ENCODE data around the gene HRCT1.
A peak's percentile ranks its signal among the peaks of the same experiment; 100 is the strongest.
"Not testable (repeated sequence)": the region's sequence is repeated elsewhere in the genome, so short reads cannot be mapped to it uniquely, and the experiment has no call there.

Gene HRCT1

DNA sequence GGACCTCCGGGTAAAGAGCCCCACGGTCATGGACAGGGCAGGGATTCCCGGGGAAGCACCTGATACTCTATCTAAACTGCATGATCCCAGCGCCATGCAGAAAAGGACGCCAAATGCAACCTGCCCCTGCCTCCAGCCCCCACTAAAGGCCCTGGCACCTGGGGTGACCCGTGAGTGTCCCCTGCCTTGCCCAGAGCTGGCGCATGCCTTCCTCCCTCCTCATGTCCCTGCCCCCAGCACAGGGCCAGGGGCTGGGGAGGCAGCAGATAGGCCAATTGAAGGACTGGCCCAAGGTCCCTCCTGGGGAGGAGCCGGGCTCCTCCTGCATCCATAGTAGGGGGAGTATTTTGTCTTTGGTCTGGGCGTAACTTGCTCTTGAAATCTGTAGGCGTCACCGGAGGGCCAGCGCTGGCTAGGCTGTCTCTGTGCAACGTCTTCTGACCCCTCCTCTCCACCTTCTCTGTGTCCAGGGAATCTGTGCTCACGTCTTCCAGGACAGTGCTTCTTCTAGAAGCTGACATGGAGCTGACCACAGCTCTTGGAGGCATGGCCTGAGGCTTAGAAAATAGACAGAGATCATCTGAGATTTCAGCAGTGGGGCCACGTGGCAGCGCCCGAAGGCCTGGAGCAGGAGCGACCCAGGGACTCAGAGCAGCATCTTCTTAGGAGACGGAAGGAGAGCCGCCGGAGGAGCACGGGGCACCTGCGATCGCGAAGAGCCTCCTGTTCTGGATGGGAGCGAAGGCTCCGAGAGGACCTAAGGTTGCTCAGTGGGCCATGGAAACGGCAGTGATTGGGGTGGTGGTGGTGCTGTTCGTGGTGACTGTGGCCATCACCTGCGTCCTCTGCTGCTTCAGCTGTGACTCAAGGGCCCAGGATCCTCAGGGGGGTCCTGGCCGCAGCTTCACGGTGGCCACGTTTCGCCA is 3.9 kb downstream of the HRCT1 start:
- DNase-seq (ENCODE audit: low spot score): no peak
- TF ChIP-seq, protein P1, sequence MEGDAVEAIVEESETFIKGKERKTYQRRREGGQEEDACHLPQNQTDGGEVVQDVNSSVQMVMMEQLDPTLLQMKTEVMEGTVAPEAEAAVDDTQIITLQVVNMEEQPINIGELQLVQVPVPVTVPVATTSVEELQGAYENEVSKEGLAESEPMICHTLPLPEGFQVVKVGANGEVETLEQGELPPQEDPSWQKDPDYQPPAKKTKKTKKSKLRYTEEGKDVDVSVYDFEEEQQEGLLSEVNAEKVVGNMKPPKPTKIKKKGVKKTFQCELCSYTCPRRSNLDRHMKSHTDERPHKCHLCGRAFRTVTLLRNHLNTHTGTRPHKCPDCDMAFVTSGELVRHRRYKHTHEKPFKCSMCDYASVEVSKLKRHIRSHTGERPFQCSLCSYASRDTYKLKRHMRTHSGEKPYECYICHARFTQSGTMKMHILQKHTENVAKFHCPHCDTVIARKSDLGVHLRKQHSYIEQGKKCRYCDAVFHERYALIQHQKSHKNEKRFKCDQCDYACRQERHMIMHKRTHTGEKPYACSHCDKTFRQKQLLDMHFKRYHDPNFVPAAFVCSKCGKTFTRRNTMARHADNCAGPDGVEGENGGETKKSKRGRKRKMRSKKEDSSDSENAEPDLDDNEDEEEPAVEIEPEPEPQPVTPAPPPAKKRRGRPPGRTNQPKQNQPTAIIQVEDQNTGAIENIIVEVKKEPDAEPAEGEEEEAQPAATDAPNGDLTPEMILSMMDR (IDR thresholded peaks at IDR 0.05; ENCODE audit: borderline replicate concordance, control extremely low read depth, extremely low read depth, insufficient read depth, missing control alignments): no peak
- in situ Hi-C loops (cut with MboI; ENCODE audit: low sequenced_read_pairs, unreplicated experiment): no loop called here

DNA sequence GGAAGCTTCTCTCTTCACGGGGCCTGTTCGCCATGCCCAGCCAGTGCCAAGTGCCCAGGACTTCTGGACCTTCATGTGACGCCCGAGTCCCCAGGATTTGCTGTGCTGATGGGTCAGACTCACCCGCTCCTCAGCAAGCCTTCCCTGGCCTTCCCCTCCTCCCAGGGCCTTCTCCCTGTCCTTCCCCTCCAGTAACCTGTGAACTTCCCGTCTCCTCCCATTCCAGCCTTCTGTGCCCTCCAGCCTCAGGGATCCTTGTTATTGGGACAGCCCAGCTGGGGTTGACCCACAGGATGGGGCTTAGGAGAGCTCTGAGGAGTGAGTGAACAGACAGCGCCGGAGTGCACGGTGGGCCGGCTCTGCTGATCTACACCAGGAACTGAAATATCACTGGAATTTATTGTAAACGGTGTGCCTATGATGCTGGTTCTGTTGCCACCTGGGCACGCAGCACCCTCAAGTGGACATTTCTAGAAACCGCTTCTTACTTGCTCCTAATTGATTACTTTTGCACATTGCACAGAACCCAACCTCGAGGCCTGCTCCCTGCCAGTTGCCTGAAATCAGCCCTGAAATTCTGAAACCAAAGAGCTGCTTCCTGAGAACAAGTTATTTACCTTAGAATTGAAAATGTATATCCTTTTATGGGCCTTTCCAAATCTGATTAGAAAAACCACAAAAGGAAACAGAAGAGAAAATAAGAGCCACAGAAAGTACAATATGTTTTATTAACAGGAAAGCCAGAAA is 4.8 kb downstream of the HRCT1 start:
- DNase-seq (ENCODE audit: low spot score): peak; percentile 58
- in situ Hi-C loops (cut with MboI; ENCODE audit: low sequenced_read_pairs, unreplicated experiment): no loop called here
- TF ChIP-seq, protein P1 (IDR thresholded peaks at IDR 0.05; ENCODE audit: borderline replicate concordance, control extremely low read depth, extremely low read depth, insufficient read depth, missing control alignments): peak; percentile 18

- in situ Hi-C loops (cut with MboI; ENCODE audit: low sequenced_read_pairs, unreplicated experiment): no loop called here
- TF ChIP-seq, protein P1 (IDR thresholded peaks at IDR 0.05; ENCODE audit: borderline replicate concordance, control extremely low read depth, extremely low read depth, insufficient read depth, missing control alignments): no peak
- no peak for DNase-seq (ENCODE audit: low spot score)
Observed at GRCh38 chr9:35911690-35912089, 5.7 kb downstream of the HRCT1 start.

- in situ Hi-C loops (cut with MboI; ENCODE audit: low sequenced_read_pairs, unreplicated experiment): no loop called here
- TF ChIP-seq, protein P1 (IDR thresholded peaks at IDR 0.05; ENCODE audit: borderline replicate concordance, control extremely low read depth, extremely low read depth, insufficient read depth, missing control alignments): no peak
- no peak for DNase-seq (ENCODE audit: low spot score)
Observed at GRCh38 chr9:35912791-35913400, 6.9 kb downstream of the HRCT1 start.

DNA sequence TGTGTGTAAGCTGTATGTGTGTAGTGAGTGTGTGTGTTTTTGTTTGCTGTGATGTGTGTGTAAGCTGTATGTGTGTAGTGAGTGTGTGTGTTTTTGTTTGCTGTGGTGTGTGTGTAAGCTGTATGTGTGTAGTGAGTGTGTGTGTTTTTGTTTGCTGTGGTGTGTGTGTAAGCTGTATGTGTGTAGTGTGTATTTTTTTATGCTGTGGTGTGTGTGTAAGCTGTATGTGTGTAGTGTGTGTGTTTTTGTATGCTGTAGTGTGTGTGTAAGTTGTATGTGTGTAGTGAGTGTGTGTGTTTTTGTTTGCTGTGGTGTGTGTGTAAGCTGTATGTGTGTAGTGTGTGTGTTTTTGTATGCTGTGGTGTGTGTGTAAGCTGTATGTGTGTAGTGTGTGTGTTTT is 7.4 kb downstream of the HRCT1 start:
- DNase-seq (ENCODE audit: low spot score); in situ Hi-C loops (cut with MboI; ENCODE audit: low sequenced_read_pairs, unreplicated experiment): not testable (repeated sequence)

- TF ChIP-seq, protein P1 (IDR thresholded peaks at IDR 0.05; ENCODE audit: borderline replicate concordance, control extremely low read depth, extremely low read depth, insufficient read depth, missing control alignments): no peak
- DNase-seq (ENCODE audit: low spot score): no peak
- in situ Hi-C loops (cut with MboI; ENCODE audit: low sequenced_read_pairs, unreplicated experiment): no loop called here
Observed at GRCh38 chr9:35914301-35914807, 8.4 kb downstream of the HRCT1 start.
